Loucy (cell line): ENCODE data around the gene MAN2B2.

Source experiments
- H2AFZ ChIP-seq: fragments of 200-600 bp; sonication (generic); 2 replicates; pipeline ENCODE4 v1.6.0; 2016; ENCODE audit warnings: antibody characterized with exemption, mild to moderate bottlenecking, low read length, moderate library complexity
- H3F3A ChIP-seq: fragments of 200-600 bp; 2 replicates; pipeline ENCODE4 v1.6.0; 2016; ENCODE audit warnings: antibody characterized with exemption, low read depth, mild to moderate bottlenecking
- H3K27me3 ChIP-seq: fragments of 200-600 bp; sonication (generic); 2 replicates; pipeline ENCODE4 v1.6.1; 2014; ENCODE audit warnings: low read length, mild to moderate bottlenecking; ENCODE audit not compliant: insufficient read depth, poor library complexity, severe bottlenecking
- H3K36me3 ChIP-seq: fragments of 200-600 bp; sonication (generic); 2 replicates; pipeline ENCODE4 v1.6.1; 2016; ENCODE audit warnings: low read length; ENCODE audit not compliant: insufficient read depth
- H3K4me1 ChIP-seq: fragments of 200-600 bp; sonication (generic); 2 replicates; pipeline ENCODE4 v1.5.1; 2014; ENCODE audit warnings: low read length, mild to moderate bottlenecking; ENCODE audit not compliant: insufficient read depth, poor library complexity, severe bottlenecking
- H3K4me2 ChIP-seq: fragments of 200-600 bp; sonication (generic); 2 replicates; pipeline ENCODE4 v1.6.0; 2014; ENCODE audit warnings: antibody characterized with exemption, low read length, low read depth, mild to moderate bottlenecking; ENCODE audit not compliant: poor library complexity, severe bottlenecking
- H3K4me3 ChIP-seq: fragments of 200-600 bp; sonication (generic); 2 replicates; pipeline ENCODE4 v1.5.1; 2014; ENCODE audit warnings: low read length, mild to moderate bottlenecking, mixed read lengths; ENCODE audit not compliant: poor library complexity, severe bottlenecking
- H3K79me2 ChIP-seq: fragments of 200-600 bp; sonication (generic); 2 replicates; pipeline ENCODE4 v1.6.1; 2014; ENCODE audit warnings: low read length; ENCODE audit not compliant: insufficient read depth
- H3K9ac ChIP-seq: fragments of 200-600 bp; sonication (generic); 2 replicates; pipeline ENCODE4 v1.6.0; 2014; ENCODE audit warnings: mild to moderate bottlenecking, low read depth, low read length, moderate library complexity; ENCODE audit not compliant: poor library complexity, severe bottlenecking
- H3K9me2 ChIP-seq: fragments of 200-600 bp; sonication (generic); replicated peaks from 2 replicates; pipeline ENCODE4 v1.6.1; 2016; ENCODE audit warnings: low read depth, low read length, mixed read lengths
- H3K9me3 ChIP-seq: fragments of 200-600 bp; sonication (generic); 2 replicates; pipeline ENCODE4 v1.6.1; 2014; ENCODE audit warnings: mild to moderate bottlenecking, antibody characterized with exemption, low read length, low read depth; ENCODE audit not compliant: insufficient read depth
- H4K20me1 ChIP-seq: fragments of 200-600 bp; sonication (generic); 2 replicates; pipeline ENCODE4 v1.6.0; 2014; ENCODE audit warnings: antibody characterized with exemption, low read length, mild to moderate bottlenecking; ENCODE audit not compliant: insufficient read depth, poor library complexity, severe bottlenecking
- EZH2phosphoT487 ChIP-seq: fragments of 200-600 bp; IDR thresholded peaks from 2 replicates; pipeline ENCODE4 v1.6.1; 2018; ENCODE audit warnings: antibody characterized with exemption, mild to moderate bottlenecking, moderate library complexity, borderline replicate concordance
- TF ChIP-seq, protein P1 (sequence below): fragments of 200-600 bp; sonication (generic); conservative IDR thresholded peaks from 2 replicates; pipeline ENCODE4 v1.5.1; 2014; ENCODE audit warnings: mild to moderate bottlenecking, antibody characterized with exemption, low read length

MAN2B2 gene

DNA sequence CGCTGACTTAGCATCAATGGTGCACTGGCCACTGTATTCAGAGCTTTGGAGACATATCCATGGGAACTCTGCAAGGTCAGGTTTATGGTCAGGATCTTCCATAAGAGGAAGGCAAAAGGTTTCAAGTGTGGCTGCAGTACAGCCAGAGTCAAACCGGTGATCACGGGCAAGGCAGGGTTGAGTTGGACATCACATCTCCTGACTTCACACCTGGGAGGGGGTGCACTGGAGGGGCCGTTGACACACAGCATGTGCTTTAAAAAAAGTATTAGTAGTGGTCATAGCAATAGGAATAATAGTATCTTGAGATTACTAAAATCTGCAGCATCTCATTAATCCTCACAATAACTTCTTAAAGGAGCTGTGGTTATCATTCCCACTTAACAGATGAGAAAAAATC is 28.9 kb upstream of the MAN2B2 start:
- no peaks in the 10 kb centered on the region for H3K9me2 ChIP-seq
- no peak overlapping the region for H3K4me2 ChIP-seq
- no peak overlapping the region for H3K4me3 ChIP-seq
- no peaks in the 10 kb centered on the region for H3K79me2 ChIP-seq
- no peak overlapping the region for H3K9ac ChIP-seq
- H2AFZ ChIP-seq: no peak overlapping the region
- no peaks in the 10 kb centered on the region for H3K4me1 ChIP-seq
- H3K36me3 ChIP-seq: no peaks in the 10 kb centered on the region
- no peaks in the 10 kb centered on the region for H3F3A ChIP-seq
- H3K27me3 ChIP-seq: no peaks in the 10 kb centered on the region
- no peaks in the 10 kb centered on the region for H3K9me3 ChIP-seq
- TF ChIP-seq EZH2phosphoT487: no peak
- TF ChIP-seq, protein P1, sequence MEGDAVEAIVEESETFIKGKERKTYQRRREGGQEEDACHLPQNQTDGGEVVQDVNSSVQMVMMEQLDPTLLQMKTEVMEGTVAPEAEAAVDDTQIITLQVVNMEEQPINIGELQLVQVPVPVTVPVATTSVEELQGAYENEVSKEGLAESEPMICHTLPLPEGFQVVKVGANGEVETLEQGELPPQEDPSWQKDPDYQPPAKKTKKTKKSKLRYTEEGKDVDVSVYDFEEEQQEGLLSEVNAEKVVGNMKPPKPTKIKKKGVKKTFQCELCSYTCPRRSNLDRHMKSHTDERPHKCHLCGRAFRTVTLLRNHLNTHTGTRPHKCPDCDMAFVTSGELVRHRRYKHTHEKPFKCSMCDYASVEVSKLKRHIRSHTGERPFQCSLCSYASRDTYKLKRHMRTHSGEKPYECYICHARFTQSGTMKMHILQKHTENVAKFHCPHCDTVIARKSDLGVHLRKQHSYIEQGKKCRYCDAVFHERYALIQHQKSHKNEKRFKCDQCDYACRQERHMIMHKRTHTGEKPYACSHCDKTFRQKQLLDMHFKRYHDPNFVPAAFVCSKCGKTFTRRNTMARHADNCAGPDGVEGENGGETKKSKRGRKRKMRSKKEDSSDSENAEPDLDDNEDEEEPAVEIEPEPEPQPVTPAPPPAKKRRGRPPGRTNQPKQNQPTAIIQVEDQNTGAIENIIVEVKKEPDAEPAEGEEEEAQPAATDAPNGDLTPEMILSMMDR: no peak
- H4K20me1 ChIP-seq: no peaks in the 10 kb centered on the region

DNA sequence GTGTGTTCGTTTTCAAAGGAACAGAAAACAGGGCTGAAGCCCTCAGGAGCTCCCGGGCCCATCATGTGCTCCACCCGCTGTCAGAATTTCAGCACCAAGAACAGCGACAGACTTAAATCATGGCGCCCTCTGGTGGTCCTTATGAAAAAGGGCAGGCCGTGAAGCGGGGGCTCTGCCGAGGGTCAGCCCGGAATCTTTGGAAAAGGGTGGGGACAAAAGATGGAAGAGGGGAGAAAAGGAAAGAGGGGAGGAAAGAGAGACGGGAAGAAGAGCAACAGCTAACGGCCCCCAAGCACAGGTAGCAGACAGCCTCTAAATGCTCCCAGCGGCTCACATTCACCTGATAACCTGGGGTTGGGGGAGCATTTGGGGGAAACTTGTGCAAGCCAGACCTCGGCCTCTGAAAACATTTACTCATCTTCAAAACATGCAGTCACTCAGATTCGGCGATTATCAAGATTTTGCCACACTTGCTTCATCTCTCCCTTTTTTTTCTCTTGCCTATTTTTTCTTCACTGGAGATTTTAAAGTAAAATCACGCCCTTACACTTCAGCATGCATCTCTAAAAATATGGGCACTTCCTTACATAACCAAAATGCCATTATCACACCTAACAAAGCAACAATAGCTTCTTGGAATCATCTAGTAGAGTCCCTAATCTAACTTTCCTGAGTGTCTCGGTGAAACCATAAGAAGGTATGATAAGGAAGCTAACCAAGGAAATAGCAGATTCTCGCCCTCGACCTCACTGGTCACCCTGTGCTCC is 28.1 kb upstream of the MAN2B2 start:
- Histone ChIP-seq H3K4me1 (no peaks in the 10 kb centered on the region), H3K9me2 (no peaks in the 10 kb centered on the region), H3K4me3 (no peak overlapping the region), H3K36me3 (no peaks in the 10 kb centered on the region), H3K27me3 (no peaks in the 10 kb centered on the region), H2AFZ (no peak overlapping the region), H3K9ac (no peak overlapping the region), H4K20me1 (no peaks in the 10 kb centered on the region), H3K79me2 (no peaks in the 10 kb centered on the region), H3K4me2 (no peak overlapping the region), H3F3A (no peaks in the 10 kb centered on the region), H3K9me3 (no peaks in the 10 kb centered on the region)
- TF ChIP-seq, protein P1: peak; percentile 98
- TF ChIP-seq EZH2phosphoT487: no peak

DNA sequence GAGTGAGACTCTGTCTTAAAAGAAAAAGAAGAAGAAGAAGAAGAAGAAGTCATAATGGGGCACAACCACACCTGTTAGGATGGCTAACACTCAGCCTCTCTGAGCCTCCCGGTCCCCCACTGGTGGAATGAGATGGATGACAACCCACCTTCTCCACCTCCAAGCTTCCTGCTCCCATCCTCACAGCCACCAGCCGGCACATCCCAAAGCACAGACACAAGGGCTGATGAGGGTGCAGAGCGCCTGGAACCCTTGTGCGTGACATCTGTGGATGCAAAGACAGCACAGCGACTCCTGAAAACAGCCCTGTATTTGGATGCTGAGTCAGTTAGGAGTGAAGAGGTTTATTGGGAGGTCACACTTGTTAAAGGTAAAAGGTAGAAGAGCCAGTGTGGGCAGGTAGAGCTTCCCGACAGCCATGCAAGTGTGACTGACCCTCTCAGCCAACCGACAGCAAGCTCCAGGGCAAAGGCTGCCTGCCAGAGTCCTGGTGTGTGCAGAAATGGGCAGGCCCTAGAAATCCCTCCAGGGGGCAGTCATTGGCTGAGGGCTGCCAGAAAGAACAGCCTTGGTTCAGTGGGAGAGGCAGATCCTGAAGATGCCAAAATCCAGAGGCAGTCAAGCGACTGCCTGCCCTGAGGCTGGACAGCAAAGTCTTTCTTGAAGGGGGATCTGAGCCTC is 26.6 kb upstream of the MAN2B2 start:
- H4K20me1 ChIP-seq: no peaks in the 10 kb centered on the region
- no peaks in the 10 kb centered on the region for H3K27me3 ChIP-seq
- no peak overlapping the region for H3K4me2 ChIP-seq
- no peaks in the 10 kb centered on the region for H3K36me3 ChIP-seq
- H3K4me3 ChIP-seq: no peak overlapping the region
- TF ChIP-seq, protein P1: peak; percentile 58
- TF ChIP-seq EZH2phosphoT487: no peak
- no peak overlapping the region for H2AFZ ChIP-seq
- no peaks in the 10 kb centered on the region for H3F3A ChIP-seq
- H3K9ac ChIP-seq: no peak overlapping the region
- H3K9me2 ChIP-seq: no peaks in the 10 kb centered on the region
- H3K4me1 ChIP-seq: no peaks in the 10 kb centered on the region
- no peaks in the 10 kb centered on the region for H3K9me3 ChIP-seq
- H3K79me2 ChIP-seq: no peaks in the 10 kb centered on the region
